Parathyroid adenoma (tissue), 2 donors: ENCODE measurements around the gene PTTG2.

ENCODE experiments used
- H2AFZ ChIP-seq: fragments of 300-600 bp; sonication (generic); one replicate; pipeline ENCODE4 v1.7.0; 2017; ENCODE audit warnings: antibody characterized with exemption, mild to moderate bottlenecking
- H3K27ac ChIP-seq: fragments of 300-600 bp; sonication (generic); one replicate; pipeline ENCODE4 v1.7.0; 2017
- H3K27me3 ChIP-seq: fragments of 300-600 bp; sonication (generic); one replicate; pipeline ENCODE4 v1.7.0; 2017; ENCODE audit warnings: low read length; ENCODE audit not compliant: control insufficient read depth, insufficient read depth
- H3K36me3 ChIP-seq: fragments of 300-600 bp; sonication (generic); one replicate; pipeline ENCODE4 v1.7.0; 2017; ENCODE audit warnings: low read length; ENCODE audit not compliant: control insufficient read depth, insufficient read depth
- H3K4me1 ChIP-seq: fragments of 300-600 bp; sonication (generic); one replicate; pipeline ENCODE4 v1.7.0; 2017; ENCODE audit warnings: control low read depth
- H3K4me2 ChIP-seq: fragments of 300-600 bp; sonication (generic); one replicate; pipeline ENCODE4 v1.7.0; 2017; ENCODE audit warnings: low read length
- H3K4me3 ChIP-seq: fragments of 300-600 bp; sonication (generic); one replicate; pipeline ENCODE4 v1.7.0; 2017; ENCODE audit warnings: low read depth, low read length
- H3K79me2 ChIP-seq: fragments of 300-600 bp; sonication (generic); one replicate; pipeline ENCODE4 v1.7.0; 2017; ENCODE audit warnings: control low read depth
- H3K9ac ChIP-seq: fragments of 300-600 bp; sonication (generic); one replicate; pipeline ENCODE4 v1.7.0; 2017; ENCODE audit warnings: mild to moderate bottlenecking
- H3K9me3 ChIP-seq: fragments of 300-600 bp; sonication (generic); one replicate; pipeline ENCODE4 v1.7.0; 2017; ENCODE audit warnings: low read length; ENCODE audit not compliant: control insufficient read depth
- CTCF ChIP-seq: fragments of 300-600 bp; sonication (generic); IDR thresholded peaks from one replicate; pipeline ENCODE4 v1.7.0; 2017; ENCODE audit warnings: antibody characterized with exemption, mild to moderate bottlenecking
- donor health status: primary hyperparathyroidism.

Gene PTTG2

GRCh38 chr4:38003102-38003501, 42.9 kb downstream of the PTTG2 start:
- no peaks in the 10 kb centered on the region for H3K36me3 ChIP-seq
- H3K4me3 ChIP-seq = no peak overlapping the region
- TF ChIP-seq CTCF = no peak
- H3K4me1 ChIP-seq = peaks cover 31% of the 10 kb centered on the region
- H3K9ac ChIP-seq = no peak overlapping the region
- peak overlapping the region; percentile 86 for H3K27ac ChIP-seq
- no peak overlapping the region for H2AFZ ChIP-seq
- no peak overlapping the region for H3K4me2 ChIP-seq
- no peaks in the 10 kb centered on the region for H3K27me3 ChIP-seq
- H3K9me3 ChIP-seq = no peaks in the 10 kb centered on the region
- peaks cover 38% of the 10 kb centered on the region for H3K79me2 ChIP-seq

GRCh38 chr4:38003628-38004027, 43.4 kb downstream of the PTTG2 start:
- Histone ChIP-seq H3K79me2 (peaks cover 38% of the 10 kb centered on the region), H3K27ac (peak overlapping the region; percentile 86), H3K9me3 (no peaks in the 10 kb centered on the region), H3K4me3 (no peak overlapping the region), H3K4me1 (peaks cover 32% of the 10 kb centered on the region), H2AFZ (no peak overlapping the region), H3K4me2 (no peak overlapping the region), H3K27me3 (no peaks in the 10 kb centered on the region), H3K9ac (no peak overlapping the region), H3K36me3 (no peaks in the 10 kb centered on the region)
- TF ChIP-seq CTCF = no peak

GRCh38 chr4:38004062-38004461, 43.9 kb downstream of the PTTG2 start:
- Histone ChIP-seq H3K79me2 (peaks cover 38% of the 10 kb centered on the region), H3K36me3 (no peaks in the 10 kb centered on the region), H3K27me3 (no peaks in the 10 kb centered on the region), H3K4me1 (peaks cover 37% of the 10 kb centered on the region), H3K4me3 (no peak overlapping the region), H2AFZ (no peak overlapping the region), H3K9me3 (no peaks in the 10 kb centered on the region), H3K27ac (peak overlapping the region; percentile 86), H3K4me2 (no peak overlapping the region), H3K9ac (no peak overlapping the region)
- no peak for TF ChIP-seq CTCF

GRCh38 chr4:38004887-38005286, 44.7 kb downstream of the PTTG2 start:
- Histone ChIP-seq H3K4me1 (peaks cover 34% of the 10 kb centered on the region), H3K79me2 (peaks cover 30% of the 10 kb centered on the region), H3K4me2 (peak overlapping the region; percentile 21), H3K9me3 (no peaks in the 10 kb centered on the region), H3K36me3 (no peaks in the 10 kb centered on the region), H3K9ac (no peak overlapping the region), H3K27ac (peak overlapping the region; percentile 86), H2AFZ (peak overlapping the region; percentile 3), H3K27me3 (no peaks in the 10 kb centered on the region), H3K4me3 (no peak overlapping the region)
- no peak for TF ChIP-seq CTCF

GRCh38 chr4:38005637-38006036, 45.4 kb downstream of the PTTG2 start:
- TF ChIP-seq CTCF = no peak
- no peaks in the 10 kb centered on the region for H3K27me3 ChIP-seq
- no peak overlapping the region for H2AFZ ChIP-seq
- peak overlapping the region; percentile 86 for H3K27ac ChIP-seq
- H3K4me1 ChIP-seq = peaks cover 39% of the 10 kb centered on the region
- H3K9me3 ChIP-seq = no peaks in the 10 kb centered on the region
- H3K9ac ChIP-seq = no peak overlapping the region
- H3K4me2 ChIP-seq = peak overlapping the region; percentile 2
- H3K4me3 ChIP-seq = no peak overlapping the region
- H3K79me2 ChIP-seq = peaks cover 30% of the 10 kb centered on the region
- H3K36me3 ChIP-seq = no peaks in the 10 kb centered on the region
